Astrocyte (in vitro differentiated cells and primary cell): ENCODE measurements around the gene WDR5B.

Experiments used
- EZH2 ChIP-seq: IDR thresholded peaks from 2 replicates; pipeline ENCODE4 v1.6.1; 2012; ENCODE audit warnings: mild to moderate bottlenecking, low read length, inconsistent platforms; ENCODE audit not compliant: insufficient read depth
- TF ChIP-seq, protein P1 (sequence below): IDR thresholded peaks from 2 replicates; pipeline ENCODE4 v1.5.1; 2011; ENCODE audit warnings: low read depth, mild to moderate bottlenecking, inconsistent platforms, low read length, moderate library complexity; ENCODE audit not compliant: insufficient read depth

DNA sequence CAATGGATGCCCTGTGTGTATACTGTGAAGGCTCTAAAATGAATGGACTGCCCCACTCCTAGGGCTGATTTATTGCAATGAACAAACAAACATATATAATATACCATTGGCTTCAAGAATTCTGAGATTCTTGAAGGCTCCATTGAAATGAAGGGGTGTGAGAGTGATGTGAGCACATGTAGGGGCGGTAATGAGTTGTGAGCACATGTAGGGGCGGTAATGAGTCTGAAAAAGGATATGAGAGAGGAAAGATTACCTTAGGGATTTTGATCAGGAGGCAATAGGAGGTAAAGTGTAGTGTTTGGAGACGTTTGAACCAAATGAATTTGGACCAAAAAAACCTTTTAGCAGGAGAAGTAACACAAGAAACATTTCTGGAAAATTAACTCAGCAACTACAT, 28.2 kb downstream of the WDR5B start:
- TF ChIP-seq, protein P1, sequence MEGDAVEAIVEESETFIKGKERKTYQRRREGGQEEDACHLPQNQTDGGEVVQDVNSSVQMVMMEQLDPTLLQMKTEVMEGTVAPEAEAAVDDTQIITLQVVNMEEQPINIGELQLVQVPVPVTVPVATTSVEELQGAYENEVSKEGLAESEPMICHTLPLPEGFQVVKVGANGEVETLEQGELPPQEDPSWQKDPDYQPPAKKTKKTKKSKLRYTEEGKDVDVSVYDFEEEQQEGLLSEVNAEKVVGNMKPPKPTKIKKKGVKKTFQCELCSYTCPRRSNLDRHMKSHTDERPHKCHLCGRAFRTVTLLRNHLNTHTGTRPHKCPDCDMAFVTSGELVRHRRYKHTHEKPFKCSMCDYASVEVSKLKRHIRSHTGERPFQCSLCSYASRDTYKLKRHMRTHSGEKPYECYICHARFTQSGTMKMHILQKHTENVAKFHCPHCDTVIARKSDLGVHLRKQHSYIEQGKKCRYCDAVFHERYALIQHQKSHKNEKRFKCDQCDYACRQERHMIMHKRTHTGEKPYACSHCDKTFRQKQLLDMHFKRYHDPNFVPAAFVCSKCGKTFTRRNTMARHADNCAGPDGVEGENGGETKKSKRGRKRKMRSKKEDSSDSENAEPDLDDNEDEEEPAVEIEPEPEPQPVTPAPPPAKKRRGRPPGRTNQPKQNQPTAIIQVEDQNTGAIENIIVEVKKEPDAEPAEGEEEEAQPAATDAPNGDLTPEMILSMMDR: no peak
- no peak for TF ChIP-seq EZH2
